GM23338 (cell line): ENCODE results near the gene LPGAT1. TPM values are rescaled to one million over a fixed set of nuclear protein-coding genes. Genes with fewer than 3 reads are reported as not detected.

Experiments
- ATAC-seq: fragments of 200-7000 bp; cut with Tn5 transposase; 3 replicates; pipeline ENCODE4 v1.9.1; 2020
- DNase-seq: peaks from one replicate; pipeline ENCODE4 v3.0.0-alpha.2; 2015; ENCODE audit warnings: low spot score
- H2AFZ ChIP-seq: fragments of 200-600 bp; sonication (generic); 2 replicates; pipeline ENCODE4 v1.8.0; 2016; ENCODE audit warnings: antibody characterized with exemption, mild to moderate bottlenecking, moderate library complexity
- H3F3A ChIP-seq: fragments of 200-600 bp; sonication (generic); replicated peaks from 2 replicates; pipeline ENCODE4 v1.8.0; 2017; ENCODE audit warnings: antibody characterized with exemption, mixed run types, low read depth
- H3K27ac ChIP-seq: fragments of 200-600 bp; sonication (generic); 2 replicates; pipeline ENCODE4 v1.6.1; 2016; ENCODE audit warnings: low read depth
- H3K27me3 ChIP-seq: fragments of 200-600 bp; sonication (generic); 2 replicates; pipeline ENCODE4 v1.8.0; 2016; ENCODE audit warnings: mild to moderate bottlenecking, mixed run types, moderate library complexity; ENCODE audit not compliant: insufficient read depth
- H3K36me3 ChIP-seq: fragments of 200-600 bp; sonication (generic); 2 replicates; pipeline ENCODE4 v1.8.0; 2016; ENCODE audit warnings: mild to moderate bottlenecking; ENCODE audit not compliant: insufficient read depth
- H3K4me1 ChIP-seq: fragments of 200-600 bp; sonication (generic); 2 replicates; pipeline ENCODE4 v1.8.0; 2016; ENCODE audit warnings: mild to moderate bottlenecking, moderate library complexity; ENCODE audit not compliant: insufficient read depth
- H3K4me2 ChIP-seq: fragments of 200-600 bp; sonication (generic); 2 replicates; pipeline ENCODE4 v1.7.1; 2017; ENCODE audit warnings: mixed run types
- H3K4me3 ChIP-seq: fragments of 200-600 bp; sonication (generic); 2 replicates; pipeline ENCODE4 v1.6.1; 2016; ENCODE audit warnings: mixed run types
- H3K79me2 ChIP-seq: fragments of 200-600 bp; sonication (generic); replicated peaks from 2 replicates; pipeline ENCODE4 v1.8.0; 2017; ENCODE audit warnings: mild to moderate bottlenecking; ENCODE audit not compliant: insufficient read depth
- H3K9me2 ChIP-seq: fragments of 200-600 bp; sonication (generic); 2 replicates; pipeline ENCODE4 v1.8.0; 2017; ENCODE audit not compliant: insufficient read depth
- H4K20me1 ChIP-seq: fragments of 200-600 bp; sonication (generic); replicated peaks from 2 replicates; pipeline ENCODE4 v1.8.0; 2017; ENCODE audit warnings: mild to moderate bottlenecking; ENCODE audit not compliant: insufficient read depth
- H3K27ac Mint-ChIP-seq: 2 replicates; pipeline ENCODE4 v1.8.0; 2020; ENCODE audit warnings: inconsistent platforms, mild to moderate bottlenecking, moderate library complexity, mixed read lengths
- H3K27me3 Mint-ChIP-seq: 3 replicates; pipeline ENCODE4 v1.8.0; 2022; ENCODE audit warnings: low read depth, mild to moderate bottlenecking, moderate library complexity, mixed read lengths, inconsistent platforms; ENCODE audit not compliant: insufficient read depth, poor library complexity
- H3K36me3 Mint-ChIP-seq: 3 replicates; pipeline ENCODE4 v1.8.0; 2021; ENCODE audit warnings: low read depth, mild to moderate bottlenecking, inconsistent platforms, moderate library complexity, mixed read lengths
- H3K4me1 Mint-ChIP-seq: 3 replicates; pipeline ENCODE4 v1.8.0; 2020; ENCODE audit warnings: mild to moderate bottlenecking, inconsistent platforms, mixed read lengths
- H3K4me3 Mint-ChIP-seq: 3 replicates; pipeline ENCODE4 v1.8.0; 2021; ENCODE audit warnings: moderate library complexity, mild to moderate bottlenecking, inconsistent platforms, mixed read lengths
- H3K9me3 Mint-ChIP-seq: 3 replicates; pipeline ENCODE4 v1.8.0; 2020; ENCODE audit warnings: moderate library complexity, mild to moderate bottlenecking, inconsistent platforms, mixed read lengths
- CREB1 ChIP-seq: fragments of 250-450 bp; sonication (Bioruptor Pico); IDR thresholded peaks from 2 replicates; pipeline ENCODE4 v1.5.0; 2020; ENCODE audit warnings: low read depth, mild to moderate bottlenecking, moderate library complexity
- CTCF ChIP-seq, 2 experiments: fragments of 200-600 bp in 1 of 2; sonication (generic) in 1 of 2; conservative IDR thresholded peaks; 2 replicates each; pipeline versions ENCODE4 v1.5.1 to v1.6.1; 2016 to 2017; ENCODE audit warnings: antibody characterized with exemption in 2 of 2, low read depth in 2 of 2, mild to moderate bottlenecking in 2 of 2, moderate library complexity in 1 of 2
- ETS1 ChIP-seq: IDR thresholded peaks from 2 replicates; pipeline ENCODE4 v1.6.1; 2016; ENCODE audit warnings: antibody characterized with exemption
- EZH2 ChIP-seq: fragments of 200-600 bp; sonication (generic); IDR thresholded peaks from one replicate; pipeline ENCODE4 v1.8.0; 2017; ENCODE audit warnings: antibody characterized with exemption, mild to moderate bottlenecking, low read depth; ENCODE audit not compliant: unreplicated experiment
- EZH2phosphoT487 ChIP-seq: fragments of 200-600 bp; sonication (generic); IDR thresholded peaks from one replicate; pipeline ENCODE4 v1.8.1; 2018; ENCODE audit warnings: antibody characterized with exemption; ENCODE audit not compliant: unreplicated experiment
- JUNB ChIP-seq: IDR thresholded peaks from one replicate; pipeline ENCODE4 v1.6.1; 2016; ENCODE audit warnings: antibody characterized with exemption; ENCODE audit not compliant: unreplicated experiment
- NANOG ChIP-seq: IDR thresholded peaks from 2 replicates; pipeline ENCODE4 v1.6.1; 2016; ENCODE audit warnings: antibody characterized with exemption, borderline replicate concordance
- POLR2AphosphoS5 ChIP-seq: IDR thresholded peaks from 2 replicates; pipeline ENCODE4 v1.6.1; 2016; ENCODE audit warnings: antibody characterized with exemption, low read depth
- REST ChIP-seq: IDR thresholded peaks from one replicate; pipeline ENCODE4 v1.6.1; 2018; ENCODE audit warnings: antibody characterized with exemption; ENCODE audit not compliant: unreplicated experiment
- STAT1 ChIP-seq: IDR thresholded peaks from one replicate; pipeline ENCODE4 v1.6.1; 2016; ENCODE audit warnings: antibody characterized with exemption; ENCODE audit not compliant: unreplicated experiment
- ZNF114 ChIP-seq: fragments of 250-450 bp; sonication (Bioruptor Pico); IDR thresholded peaks from 2 replicates; pipeline ENCODE4 v1.5.0; 2020; ENCODE audit warnings: mild to moderate bottlenecking, moderate library complexity
- ZNF331 ChIP-seq: fragments of 250-450 bp; sonication (Bioruptor Pico); IDR thresholded peaks from 2 replicates; pipeline ENCODE4 v1.5.0; 2020; ENCODE audit warnings: low read depth, mild to moderate bottlenecking, moderate library complexity
- ZNF462 ChIP-seq: fragments of 250-450 bp; sonication (Bioruptor Pico); IDR thresholded peaks from 2 replicates; pipeline ENCODE4 v1.5.0; 2020; ENCODE audit warnings: mild to moderate bottlenecking, moderate library complexity
- polyA plus RNA-seq: library from polyadenylated mRNA; unstranded; fragments of >200 nt; fragmentation: Nextera tagmentation; extraction: Ambion mirVana; gene quantifications from 2 replicates; pipeline ENCODE4 v1.2.1, GENCODE V29; 2016
- total RNA-seq: library from RNA; depleted of rRNA; stranded (reverse); fragments of >200 nt; shearing (Covaris generic); gene quantifications from 2 replicates; pipeline ENCODE4 v1.2.3, GENCODE V29; 2014

Gene LPGAT1
- total and polyA plus RNA-seq, 2 experiments from 2014 or later = 3.3 to 16.4 TPM

- Mint-ChIP-seq H3K27me3 (no peaks in the 10 kb centered on the region), H3K9me3 (peaks cover 4% of the 10 kb centered on the region; the same call in 1 of the 3 replicates), H3K4me1 (no peaks in the 10 kb centered on the region), H3K36me3 (peaks cover 6% of the 10 kb centered on the region; the same call in 2 of the 3 replicates), H3K27ac (no peak overlapping the region), H3K4me3 (no peak overlapping the region)
- Histone ChIP-seq H4K20me1 (no peaks in the 10 kb centered on the region), H3K4me3 (no peak overlapping the region), H3K27me3 (no peaks in the 10 kb centered on the region), H3K27ac (no peak overlapping the region), H3K4me1 (no peaks in the 10 kb centered on the region), H3K9me2 (no peaks in the 10 kb centered on the region), H3F3A (no peaks in the 10 kb centered on the region), H3K36me3 (no peaks in the 10 kb centered on the region), H2AFZ (no peak overlapping the region), H3K4me2 (no peak overlapping the region), H3K79me2 (no peaks in the 10 kb centered on the region)
- ATAC-seq = no peak
- no peak for DNase-seq
- TF ChIP-seq NANOG = no peak
- TF ChIP-seq STAT1 = no peak
- TF ChIP-seq EZH2 = no peak
- TF ChIP-seq ZNF114 (CRISPR knock-in tag) = no peak
- TF ChIP-seq POLR2AphosphoS5 = no peak
- no peak for TF ChIP-seq CTCF (conservative IDR thresholded peaks at IDR 0.05; ENCODE audit: low read depth in 2 of 2)
- TF ChIP-seq EZH2phosphoT487 = no peak
- TF ChIP-seq ZNF462 (CRISPR knock-in tag) = no peak
- no peak for TF ChIP-seq JUNB
- no peak for TF ChIP-seq CREB1 (CRISPR knock-in tag)
- TF ChIP-seq ETS1 = no peak
- no peak for TF ChIP-seq REST
- no peak for TF ChIP-seq ZNF331 (CRISPR knock-in tag)
Measured at GRCh38 chr1:211814313-211814712, 16.2 kb downstream of the LPGAT1 start.
